Glomerular visceral epithelial cell (primary cell): Measurements from ENCODE around the gene VTI1A.
"Not testable (repeated sequence)": the region's sequence is repeated elsewhere in the genome, so short reads cannot be mapped to it uniquely, and the experiment has no call there.

Source experiments
- DNase-seq: peaks from one replicate; pipeline ENCODE4 v3.0.0-alpha.2; 2016; ENCODE audit errors: extremely low spot score

VTI1A gene

GRCh38 chr10:112863461-112863860 is 416.4 kb downstream of the VTI1A start:
- not testable (repeated sequence) for DNase-seq
